Naive thymus-derived CD8-positive, alpha-beta T cell (primary cell): ENCODE results near the gene THOC5. TPM values are rescaled to one million over a fixed set of nuclear protein-coding genes. Genes with fewer than 3 reads are reported as not detected.
"Not testable (repeated sequence)": the region's sequence is repeated elsewhere in the genome, so short reads cannot be mapped to it uniquely, and the experiment has no call there.

Source experiments
- ATAC-seq, 2 donors: fragments of 150-1000 bp; cut with Tn5 transposase in 1 of 2; sonication (Bioruptor Pico), chemical (Tn5 transposase) in 1 of 2; 1 replicate in 1 of 2; 2 replicates in 1 of 2; pipeline ENCODE4 v1.10.0; 2021; ENCODE audit warnings: mild to moderate bottlenecking in 2 of 2, moderate library complexity in 2 of 2
- POLR2A ChIA-PET: fragments of 350-600 bp; sonication (Branson Sonifier 250); formaldehyde crosslinking; loops from one replicate; lab custom pipeline; 2021; ENCODE audit warnings: antibody characterized with exemption; lab: Charles Lee
- DNase-seq, 10 donors: peaks; one replicate each; pipeline versions ENCODE4 v3.0.0 to v3.0.0-alpha.2; 2020 to 2022
- H3K27ac Mint-ChIP-seq, 10 donors: one replicate each; pipeline ENCODE4 v1.8.0; 2020 to 2022; ENCODE audit warnings: mild to moderate bottlenecking in 10 of 10, mixed read lengths in 10 of 10, moderate library complexity in 4 of 10, inconsistent platforms in 1 of 10
- H3K27me3 Mint-ChIP-seq, 5 donors: one replicate each; pipeline ENCODE4 v1.8.0; 2021 to 2022; ENCODE audit warnings: mixed read lengths in 5 of 5
- H3K36me3 Mint-ChIP-seq, 3 donors: one replicate each; pipeline ENCODE4 v1.8.0; 2020 to 2022; ENCODE audit warnings: mixed read lengths in 3 of 3, mild to moderate bottlenecking in 2 of 3, inconsistent platforms in 1 of 3
- H3K4me1 Mint-ChIP-seq, 4 donors: one replicate each; pipeline ENCODE4 v1.8.0; 2021 to 2022; ENCODE audit warnings: mixed read lengths in 4 of 4
- H3K4me3 Mint-ChIP-seq, 10 donors: one replicate each; pipeline ENCODE4 v1.8.0; 2020 to 2022; ENCODE audit warnings: mild to moderate bottlenecking in 10 of 10, mixed read lengths in 10 of 10, moderate library complexity in 6 of 10, inconsistent platforms in 1 of 10
- H3K9me3 Mint-ChIP-seq, 9 donors: one replicate each; pipeline ENCODE4 v1.8.0; 2020 to 2022; ENCODE audit warnings: mixed read lengths in 9 of 9, mild to moderate bottlenecking in 3 of 9, inconsistent platforms in 1 of 9, moderate library complexity in 1 of 9
- polyA plus RNA-seq, 3 donors: library from polyadenylated mRNA; unstranded; fragments of 300-500 nt; fragmentation: Illumina TruSeq; gene quantifications; one replicate each; pipeline ENCODE4 v1.2.3, GENCODE V29; 2021
- total RNA-seq, 8 experiments: library from RNA in 2 of 8; stranded (reverse) in 2 of 8; gene quantifications; one replicate each; pipeline ENCODE4 v1.2.3 and lab custom pipeline; 2021 to 2026

THOC5 gene
- total and polyA plus RNA-seq, 5 experiments from 2014 or later, result 20.1 to 48.0 (median 25.7) TPM

DNA sequence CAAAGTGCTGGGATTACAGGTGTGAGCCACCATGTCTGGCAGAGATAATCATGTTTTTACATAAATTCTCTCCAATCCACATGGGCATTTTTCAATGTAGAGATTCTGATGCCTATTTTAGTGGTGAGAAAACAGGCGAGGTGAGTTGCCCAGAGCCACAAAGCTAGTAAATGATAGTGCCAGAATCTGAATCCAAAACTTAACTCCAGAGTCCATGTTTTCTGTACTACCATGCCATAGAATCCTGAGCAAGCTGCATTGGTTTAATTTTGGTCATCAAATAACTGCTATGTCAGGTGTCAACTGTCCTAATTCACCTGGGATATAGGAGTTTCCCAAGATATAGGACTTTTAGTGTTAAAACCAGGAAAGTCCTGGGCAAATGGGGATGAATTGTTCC lies 59.9 kb downstream of the THOC5 start:
- ATAC-seq, result no peak
- no peak overlapping the region for H3K4me3 Mint-ChIP-seq
- DNase-seq, result no peak
- H3K27me3 Mint-ChIP-seq, result peaks cover 0 to 4% (median 0%) of the 10 kb centered on the region in 5 donors
- H3K36me3 Mint-ChIP-seq, result peaks cover 0 to 12% (median 4%) of the 10 kb centered on the region in 3 donors
- peaks cover 0 to 4% (median 0%) of the 10 kb centered on the region in 9 donors for H3K9me3 Mint-ChIP-seq
- H3K27ac Mint-ChIP-seq, result no peak overlapping the region
- POLR2A ChIA-PET, result no interaction called here
- H3K4me1 Mint-ChIP-seq, result peaks cover 0 to 15% (median 0%) of the 10 kb centered on the region in 4 donors

DNA sequence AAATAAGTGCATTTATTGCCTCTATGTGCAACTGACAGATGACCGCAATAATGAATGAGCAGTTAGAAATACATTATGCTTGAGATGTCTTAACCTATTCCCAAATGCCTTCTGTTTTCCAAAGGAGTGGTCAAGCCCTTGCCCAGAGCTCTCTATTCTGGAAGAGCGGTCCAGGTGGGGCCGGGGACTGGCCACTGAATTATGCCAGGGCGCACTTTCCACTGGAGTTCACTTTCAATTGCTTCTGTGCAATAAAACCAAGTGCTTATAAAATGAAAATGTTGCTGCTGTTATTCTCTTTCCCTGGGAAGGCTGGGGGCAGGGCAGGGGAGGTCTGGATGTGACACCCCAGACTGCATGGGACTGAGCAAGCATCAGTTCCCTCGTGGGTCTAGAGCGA lies 62.5 kb downstream of the THOC5 start:
- H3K4me1 Mint-ChIP-seq, result peaks cover 0 to 19% (median 0%) of the 10 kb centered on the region in 4 donors
- peaks cover 0 to 4% (median 0%) of the 10 kb centered on the region in 9 donors for H3K9me3 Mint-ChIP-seq
- H3K4me3 Mint-ChIP-seq, result no peak overlapping the region
- peaks cover 0 to 12% (median 7%) of the 10 kb centered on the region in 3 donors for H3K36me3 Mint-ChIP-seq
- POLR2A ChIA-PET, result no interaction called here
- H3K27ac Mint-ChIP-seq, result no peak overlapping the region
- no peak for DNase-seq
- peaks cover 0 to 4% (median 0%) of the 10 kb centered on the region in 5 donors for H3K27me3 Mint-ChIP-seq
- ATAC-seq, result no peak

DNA sequence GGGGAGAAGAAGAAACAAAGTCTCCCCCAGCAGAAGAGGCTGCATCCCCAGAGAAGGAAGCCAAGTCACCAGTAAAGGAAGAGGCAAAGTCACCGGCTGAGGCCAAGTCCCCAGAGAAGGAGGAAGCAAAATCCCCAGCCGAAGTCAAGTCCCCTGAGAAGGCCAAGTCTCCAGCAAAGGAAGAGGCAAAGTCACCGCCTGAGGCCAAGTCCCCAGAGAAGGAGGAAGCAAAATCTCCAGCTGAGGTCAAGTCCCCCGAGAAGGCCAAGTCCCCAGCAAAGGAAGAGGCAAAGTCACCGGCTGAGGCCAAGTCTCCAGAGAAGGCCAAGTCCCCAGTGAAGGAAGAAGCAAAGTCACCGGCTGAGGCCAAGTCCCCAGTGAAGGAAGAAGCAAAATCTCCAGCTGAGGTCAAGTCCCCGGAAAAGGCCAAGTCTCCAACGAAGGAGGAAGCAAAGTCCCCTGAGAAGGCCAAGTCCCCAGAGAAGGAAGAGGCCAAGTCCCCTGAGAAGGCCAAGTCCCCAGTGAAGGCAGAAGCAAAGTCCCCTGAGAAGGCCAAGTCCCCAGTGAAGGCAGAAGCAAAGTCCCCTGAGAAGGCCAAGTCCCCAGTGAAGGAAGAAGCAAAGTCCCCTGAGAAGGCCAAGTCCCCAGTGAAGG lies 64.3 kb downstream of the THOC5 start:
- POLR2A ChIA-PET, H3K27me3 Mint-ChIP-seq, ATAC-seq, H3K4me3 Mint-ChIP-seq, H3K36me3 Mint-ChIP-seq, H3K27ac Mint-ChIP-seq, DNase-seq, H3K9me3 Mint-ChIP-seq: not testable (repeated sequence)
- H3K4me1 Mint-ChIP-seq, result peaks cover 0 to 19% (median 0%) of the 10 kb centered on the region in 4 donors

DNA sequence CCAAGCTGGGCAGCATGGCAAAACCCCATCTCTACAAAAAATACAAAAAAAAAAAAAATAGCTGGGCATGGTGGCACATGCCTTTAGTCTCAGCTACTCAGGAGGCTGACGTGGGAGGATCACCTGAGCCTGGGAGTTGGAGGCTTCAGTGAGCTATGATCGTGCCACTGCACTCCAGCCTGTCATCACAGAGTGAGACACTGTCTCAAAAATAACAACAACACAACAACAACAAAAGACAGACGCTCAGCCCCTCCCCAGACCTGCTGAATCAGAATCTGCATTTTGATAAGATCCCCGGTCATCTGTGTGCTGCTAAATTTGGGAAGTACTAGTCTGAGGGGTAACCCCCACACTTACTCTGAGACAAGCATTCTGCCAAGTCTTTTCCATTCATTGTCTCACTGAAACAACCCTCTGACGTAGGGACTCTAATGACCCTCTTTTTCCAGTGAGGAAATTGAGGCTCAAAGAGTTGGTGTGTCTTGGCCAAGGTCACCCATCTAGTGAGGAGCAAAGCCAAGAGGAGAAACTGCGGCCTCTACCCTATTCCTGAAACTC lies 66.1 kb downstream of the THOC5 start:
- peaks cover 0 to 3% (median 3%) of the 10 kb centered on the region in 3 donors for H3K36me3 Mint-ChIP-seq
- POLR2A ChIA-PET, result interaction anchor here (0.7 kb wide), 1 partner anchor 16 kb away, joined by 3 read pairs; no protein-coding TSS in a partner anchor
- DNase-seq (no peak), ATAC-seq (no peak)
- peaks cover 0 to 4% (median 0%) of the 10 kb centered on the region in 5 donors for H3K27me3 Mint-ChIP-seq
- no peak overlapping the region for H3K4me3 Mint-ChIP-seq
- H3K4me1 Mint-ChIP-seq, result peaks cover 0 to 19% (median 0%) of the 10 kb centered on the region in 4 donors
- H3K27ac Mint-ChIP-seq, result no peak overlapping the region
- H3K9me3 Mint-ChIP-seq, result no peaks in the 10 kb centered on the region

DNA sequence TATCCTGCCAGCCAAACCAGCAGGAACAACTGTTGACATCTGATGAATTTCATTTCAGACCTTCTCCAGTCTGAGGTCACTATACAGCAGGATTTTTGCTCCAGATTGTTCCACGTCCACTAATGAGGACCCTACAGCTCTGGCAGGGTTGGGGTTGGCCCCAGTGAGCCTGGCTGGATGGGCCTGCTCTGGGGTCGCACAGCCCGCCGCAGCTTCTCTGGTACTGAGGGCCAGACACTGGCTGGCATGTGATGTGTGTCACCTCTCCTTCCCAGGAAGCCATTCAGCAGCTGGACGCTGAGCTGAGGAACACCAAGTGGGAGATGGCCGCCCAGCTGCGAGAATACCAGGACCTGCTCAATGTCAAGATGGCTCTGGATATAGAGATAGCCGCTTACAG lies 68.1 kb downstream of the THOC5 start:
- Mint-ChIP-seq H3K4me3 (no peak overlapping the region), H3K36me3 (peaks cover 3 to 5% (median 3%) of the 10 kb centered on the region in 3 donors), H3K27me3 (peaks cover 6 to 19% (median 13%) of the 10 kb centered on the region in 5 donors), H3K4me1 (peaks cover 3 to 26% (median 6%) of the 10 kb centered on the region in 4 donors), H3K27ac (no peak overlapping the region), H3K9me3 (no peaks in the 10 kb centered on the region)
- POLR2A ChIA-PET, result interaction anchor here (1.0 kb wide), 1 partner anchor 19 kb away, joined by 7 read pairs; no protein-coding TSS in a partner anchor
- DNase-seq (no peak), ATAC-seq (no peak)

DNA sequence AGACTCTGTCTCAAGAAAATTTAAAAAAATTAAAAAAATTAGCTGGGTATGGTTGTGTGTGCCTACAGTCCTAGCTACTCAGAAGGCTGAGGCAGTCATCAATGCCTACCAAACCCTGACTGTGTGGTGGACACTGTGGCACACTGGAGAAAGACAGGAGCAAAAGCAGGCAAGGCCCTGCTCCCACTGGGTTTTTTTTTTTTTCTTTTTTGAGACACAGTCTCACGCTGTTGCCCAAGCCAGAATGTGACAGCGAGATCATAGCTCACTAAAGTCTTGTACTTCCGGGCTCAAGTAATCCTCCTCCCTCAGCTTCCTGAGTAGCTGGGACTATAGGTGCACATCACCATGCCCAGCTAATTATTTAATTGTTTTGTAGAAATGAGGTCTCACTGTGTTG lies 68.9 kb downstream of the THOC5 start:
- H3K36me3 Mint-ChIP-seq, result peaks cover 3 to 5% (median 3%) of the 10 kb centered on the region in 3 donors
- H3K4me1 Mint-ChIP-seq, result peaks cover 3 to 20% (median 8%) of the 10 kb centered on the region in 4 donors
- H3K27ac Mint-ChIP-seq, result no peak overlapping the region
- peaks cover 7 to 22% (median 17%) of the 10 kb centered on the region in 5 donors for H3K27me3 Mint-ChIP-seq
- no peaks in the 10 kb centered on the region for H3K9me3 Mint-ChIP-seq
- DNase-seq (no peak), ATAC-seq (no peak)
- H3K4me3 Mint-ChIP-seq, result no peak overlapping the region
- POLR2A ChIA-PET, result no interaction called here

DNA sequence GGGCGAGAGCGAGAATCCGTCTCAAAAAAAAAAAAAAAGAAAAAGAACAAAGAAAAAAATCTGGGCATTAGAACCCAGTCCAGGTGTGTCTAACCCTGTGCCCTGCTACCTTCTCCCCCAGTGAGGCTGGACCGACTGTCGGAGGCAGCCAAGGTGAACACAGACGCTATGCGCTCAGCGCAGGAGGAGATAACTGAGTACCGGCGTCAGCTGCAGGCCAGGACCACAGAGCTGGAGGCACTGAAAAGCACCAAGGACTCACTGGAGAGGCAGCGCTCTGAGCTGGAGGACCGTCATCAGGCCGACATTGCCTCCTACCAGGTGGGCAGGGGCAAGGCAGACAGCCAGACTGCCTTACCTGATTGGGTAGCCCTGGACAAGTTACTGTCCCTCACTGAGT lies 70.3 kb downstream of the THOC5 start:
- Mint-ChIP-seq H3K9me3 (peaks cover 0 to 2% (median 0%) of the 10 kb centered on the region in 9 donors), H3K36me3 (peaks cover 3 to 5% (median 5%) of the 10 kb centered on the region in 3 donors), H3K27ac (no peak overlapping the region), H3K4me3 (no peak overlapping the region), H3K27me3 (peaks cover 12 to 35% (median 27%) of the 10 kb centered on the region in 5 donors), H3K4me1 (peaks cover 10 to 24% (median 20%) of the 10 kb centered on the region in 4 donors)
- no peak for DNase-seq
- no peak for ATAC-seq
- POLR2A ChIA-PET, result no interaction called here

DNA sequence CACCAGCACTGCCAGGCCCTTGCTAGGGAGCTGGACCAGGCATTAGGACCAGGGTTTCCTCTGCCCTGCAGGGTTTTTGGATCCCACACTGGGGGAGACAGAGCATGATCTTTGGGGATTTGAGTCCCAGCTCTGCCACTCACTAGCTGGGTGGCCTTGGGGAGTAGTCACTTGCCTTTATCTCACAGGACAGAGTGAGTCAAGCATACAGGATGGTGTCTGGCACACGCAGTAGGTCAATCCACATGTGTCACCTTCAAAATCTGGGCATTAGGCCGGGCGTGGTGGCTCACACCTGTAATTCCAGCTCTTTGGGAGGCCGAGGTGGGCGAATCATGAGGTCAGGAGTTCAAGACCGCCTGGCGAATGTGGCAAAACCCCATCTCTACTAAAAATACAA lies 70.8 kb downstream of the THOC5 start:
- DNase-seq (no peak), ATAC-seq (no peak)
- Mint-ChIP-seq H3K9me3 (peaks cover 0 to 2% (median 0%) of the 10 kb centered on the region in 9 donors), H3K4me1 (peaks cover 10 to 26% (median 20%) of the 10 kb centered on the region in 4 donors), H3K27ac (no peak overlapping the region), H3K4me3 (no peak overlapping the region), H3K36me3 (peaks cover 3 to 5% (median 5%) of the 10 kb centered on the region in 3 donors), H3K27me3 (peaks cover 12 to 41% (median 31%) of the 10 kb centered on the region in 5 donors)
- POLR2A ChIA-PET, result no interaction called here

DNA sequence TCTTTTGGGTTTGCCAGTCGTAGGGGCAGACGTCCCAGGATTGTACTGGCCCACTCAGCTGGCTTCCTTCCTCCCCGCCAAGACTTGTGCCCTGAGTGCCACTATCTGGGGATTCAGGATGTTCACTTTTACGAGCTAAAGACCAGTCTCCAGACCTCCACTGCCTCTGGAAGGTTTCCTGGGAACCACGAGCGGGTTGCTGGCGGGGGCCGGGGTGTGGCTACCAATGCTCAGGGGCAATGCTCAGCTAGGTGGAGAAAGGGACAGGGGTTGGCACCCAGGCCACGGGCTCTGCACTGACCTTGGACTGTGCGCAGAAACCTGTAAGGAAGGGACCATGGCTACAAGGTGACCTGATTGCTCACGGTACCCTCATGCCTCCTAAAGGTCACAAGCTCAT lies 71.3 kb downstream of the THOC5 start:
- ATAC-seq (no peak), DNase-seq (no peak)
- H3K4me3 Mint-ChIP-seq, result peak overlapping the region in 1 of 10 donors; percentile 57
- H3K9me3 Mint-ChIP-seq, result peaks cover 0 to 2% (median 0%) of the 10 kb centered on the region in 9 donors
- POLR2A ChIA-PET, result no interaction called here
- H3K27me3 Mint-ChIP-seq, result peaks cover 12 to 42% (median 32%) of the 10 kb centered on the region in 5 donors
- no peak overlapping the region for H3K27ac Mint-ChIP-seq
- H3K36me3 Mint-ChIP-seq, result peaks cover 2 to 5% (median 3%) of the 10 kb centered on the region in 3 donors
- H3K4me1 Mint-ChIP-seq, result peaks cover 10 to 26% (median 18%) of the 10 kb centered on the region in 4 donors

DNA sequence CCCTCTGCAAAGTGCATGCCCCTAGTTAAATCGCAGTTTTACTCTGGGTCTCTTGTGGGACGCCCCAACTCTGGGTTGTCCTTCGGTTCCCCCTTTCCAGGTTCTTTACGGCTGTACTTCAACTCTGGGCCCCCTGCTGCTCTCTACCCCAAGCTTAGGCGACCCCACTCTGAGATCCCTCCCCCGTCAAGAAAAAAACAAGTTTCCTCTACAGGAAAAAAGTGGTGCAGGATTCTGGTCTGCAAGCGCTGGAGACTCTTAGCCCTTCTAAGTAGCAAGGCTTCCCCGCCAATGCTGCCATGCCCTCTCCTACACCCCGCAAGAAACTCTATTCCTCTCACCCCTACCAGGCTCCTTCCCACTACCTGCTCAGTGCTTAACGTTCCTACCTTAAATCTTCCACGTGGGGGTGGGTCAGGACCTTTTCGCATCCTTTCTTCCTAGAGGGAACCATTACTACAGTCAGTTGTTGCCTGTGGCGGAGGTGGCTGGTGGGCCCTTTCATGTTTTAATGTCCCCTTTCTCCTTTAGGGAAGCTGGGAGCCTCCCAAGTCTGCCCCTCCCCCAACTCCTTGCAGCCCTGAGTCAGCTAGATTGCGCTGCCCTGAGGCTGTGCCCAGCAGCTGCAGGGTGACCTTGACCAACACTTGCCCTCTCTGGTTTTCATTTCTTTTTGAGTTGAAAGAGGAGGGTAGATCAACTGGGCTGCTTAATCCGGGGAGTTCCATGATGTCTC lies 72.1 kb downstream of the THOC5 start:
- POLR2A ChIA-PET, result interaction anchor here (0.5 kb wide), 1 partner anchor 100 kb away, joined by 5 read pairs; no protein-coding TSS in a partner anchor
- H3K36me3 Mint-ChIP-seq, result peaks cover 2 to 5% (median 3%) of the 10 kb centered on the region in 3 donors
- H3K4me1 Mint-ChIP-seq, result peaks cover 10 to 26% (median 18%) of the 10 kb centered on the region in 4 donors
- H3K4me3 Mint-ChIP-seq, result peak overlapping the region; percentile 39 to 77 (median 66)
- no peak for DNase-seq
- H3K9me3 Mint-ChIP-seq, result peaks cover 0 to 2% (median 0%) of the 10 kb centered on the region in 9 donors
- H3K27me3 Mint-ChIP-seq, result peaks cover 12 to 46% (median 36%) of the 10 kb centered on the region in 5 donors
- no peak overlapping the region for H3K27ac Mint-ChIP-seq
- ATAC-seq, result no peak

DNA sequence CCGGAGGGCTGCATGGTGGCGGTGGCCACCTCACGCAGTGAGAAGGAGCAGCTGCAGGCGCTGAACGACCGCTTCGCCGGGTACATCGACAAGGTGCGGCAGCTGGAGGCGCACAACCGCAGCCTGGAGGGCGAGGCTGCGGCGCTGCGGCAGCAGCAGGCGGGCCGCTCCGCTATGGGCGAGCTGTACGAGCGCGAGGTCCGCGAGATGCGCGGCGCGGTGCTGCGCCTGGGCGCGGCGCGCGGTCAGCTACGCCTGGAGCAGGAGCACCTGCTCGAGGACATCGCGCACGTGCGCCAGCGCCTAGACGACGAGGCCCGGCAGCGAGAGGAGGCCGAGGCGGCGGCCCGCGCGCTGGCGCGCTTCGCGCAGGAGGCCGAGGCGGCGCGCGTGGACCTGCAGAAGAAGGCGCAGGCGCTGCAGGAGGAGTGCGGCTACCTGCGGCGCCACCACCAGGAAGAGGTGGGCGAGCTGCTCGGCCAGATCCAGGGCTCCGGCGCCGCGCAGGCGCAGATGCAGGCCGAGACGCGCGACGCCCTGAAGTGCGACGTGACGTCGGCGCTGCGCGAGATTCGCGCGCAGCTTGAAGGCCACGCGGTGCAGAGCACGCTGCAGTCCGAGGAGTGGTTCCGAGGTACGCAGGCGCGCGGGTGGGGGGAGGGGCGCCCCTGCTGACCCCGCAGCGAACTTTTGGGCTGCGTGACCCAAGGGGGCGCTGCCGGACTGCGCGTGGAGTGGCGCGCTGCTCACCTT lies 72.9 kb downstream of the THOC5 start:
- ATAC-seq (peak; percentile 47 to 78), DNase-seq (peak in 4 of 10 donors; percentile 17 to 33 (median 28))
- Mint-ChIP-seq H3K36me3 (peaks cover 2 to 5% (median 3%) of the 10 kb centered on the region in 3 donors), H3K4me3 (peak overlapping the region in 5 of 10 donors; percentile 39 to 77 (median 61)), H3K27me3 (peaks cover 14 to 53% (median 39%) of the 10 kb centered on the region in 5 donors), H3K4me1 (peaks cover 10 to 26% (median 20%) of the 10 kb centered on the region in 4 donors), H3K27ac (peak overlapping the region in 1 of 10 donors; percentile 29), H3K9me3 (peaks cover 0 to 2% (median 0%) of the 10 kb centered on the region in 9 donors)
- POLR2A ChIA-PET, result interaction anchor here (0.7 kb wide), 2 partner anchors 108 to 276 kb away, joined by 3 to 4 read pairs; no protein-coding TSS in a partner anchor

DNA sequence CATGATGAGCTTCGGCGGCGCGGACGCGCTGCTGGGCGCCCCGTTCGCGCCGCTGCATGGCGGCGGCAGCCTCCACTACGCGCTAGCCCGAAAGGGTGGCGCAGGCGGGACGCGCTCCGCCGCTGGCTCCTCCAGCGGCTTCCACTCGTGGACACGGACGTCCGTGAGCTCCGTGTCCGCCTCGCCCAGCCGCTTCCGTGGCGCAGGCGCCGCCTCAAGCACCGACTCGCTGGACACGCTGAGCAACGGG lies 73.4 kb downstream of the THOC5 start:
- peaks cover 10 to 26% (median 20%) of the 10 kb centered on the region in 4 donors for H3K4me1 Mint-ChIP-seq
- POLR2A ChIA-PET, result no interaction called here
- DNase-seq (no peak), ATAC-seq (no peak)
- peaks cover 0 to 5% (median 2%) of the 10 kb centered on the region in 3 donors for H3K36me3 Mint-ChIP-seq
- H3K9me3 Mint-ChIP-seq, result peaks cover 0 to 2% (median 0%) of the 10 kb centered on the region in 9 donors
- H3K27me3 Mint-ChIP-seq, result peaks cover 14 to 58% (median 44%) of the 10 kb centered on the region in 5 donors
- no peak overlapping the region for H3K4me3 Mint-ChIP-seq
- no peak overlapping the region for H3K27ac Mint-ChIP-seq
